PC-9 (cell line): Measurements from ENCODE around the gene CLEC9A.

Source experiments
- CTCF ChIP-seq: fragments of 200-600 bp; sonication (generic); conservative IDR thresholded peaks from 2 replicates; pipeline ENCODE4 v1.6.1; 2017; ENCODE audit warnings: mixed run types, antibody characterized with exemption, mild to moderate bottlenecking, moderate library complexity
- EZH2 ChIP-seq: fragments of 200-600 bp; sonication (generic); IDR thresholded peaks from 2 replicates; pipeline ENCODE4 v1.8.0; 2017; ENCODE audit warnings: antibody characterized with exemption, low read depth

DNA sequence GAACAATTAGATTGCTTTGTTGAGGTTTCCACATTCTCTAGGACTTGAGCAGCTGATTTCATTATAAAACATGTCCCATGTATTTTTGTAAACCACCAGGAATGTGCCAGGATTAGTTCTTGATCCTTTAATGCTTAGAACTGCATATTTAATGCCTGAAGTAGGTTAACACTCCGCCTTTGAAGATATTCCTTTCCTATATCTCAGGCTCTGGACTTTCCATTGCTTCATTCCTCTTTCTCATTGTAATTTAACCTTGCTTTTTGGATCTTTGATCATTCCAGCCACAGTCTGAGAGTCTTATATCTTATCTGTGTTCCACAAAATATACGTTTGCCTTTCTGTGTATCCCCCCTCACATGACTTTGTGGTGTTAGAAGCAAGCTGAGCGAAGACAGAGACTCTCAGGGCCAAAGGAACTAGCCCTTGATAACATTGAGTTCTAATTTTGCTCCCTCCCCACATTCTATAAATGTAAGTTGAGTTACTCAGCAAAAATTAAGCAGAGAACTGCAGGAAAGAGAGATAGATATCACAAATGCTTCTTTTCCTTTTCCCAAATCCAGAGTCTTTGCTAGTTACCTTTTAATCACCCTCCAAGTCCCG lies 29.2 kb upstream of the CLEC9A start:
- TF ChIP-seq EZH2 (no peak), CTCF (no peak)
